A549 treated with GW870086 at 1 μM for 4 hours (cell line): ENCODE measurements around the gene ZNF154. TPM values are rescaled to one million over a fixed set of nuclear protein-coding genes. Genes with fewer than 3 reads are reported as not detected.

Experiments
- total RNA-seq: library from RNA; stranded (reverse); fragments of 200-300 nt; extraction: Qiagen RNA extraction; gene quantifications from 5 replicates; pipeline ENCODE4 v1.2.3, GENCODE V29; 2022; ENCODE audit warnings: low read depth

ZNF154 gene
- total RNA-seq: not detected in 5 replicates

GRCh38 chr19:57708641-57709361 is at the start of gene ZNF154:
TSS of gene ZNF154 (minus strand) at chr19:57709204. CDS start at chr19:57708971, 233 bp downstream.

GRCh38 chr19:57746580-57747471 is 37.8 kb upstream of the ZNF154 start, which contains the start of gene ZNF776:
TSS of gene ZNF776 (plus strand) at chr19:57746815. CDS start at chr19:57747059, 244 bp downstream.

GRCh38 chr19:57668635-57669034 is 40.4 kb downstream of the ZNF154 start, which contains the start of gene ZSCAN4:
TSS of gene ZSCAN4 (plus strand) at chr19:57668935. CDS start at chr19:57676146, 7,211 bp downstream.

Other genes starting within 250 kb of the ZNF154 start
- 0.58 to 1.8 TPM (median 1.5 TPM) in 5 replicates for gene ZNF772, start 231.6 kb downstream of the ZNF154 start, total RNA-seq
- gene ZNF419, start 221.5 kb downstream of the ZNF154 start, total RNA-seq: 5.6 to 9.9 TPM (median 6.5 TPM) in 5 replicates
- gene ZNF773, start 209.3 kb downstream of the ZNF154 start, total RNA-seq: 3.6 to 5.6 TPM (median 5.5 TPM) in 5 replicates
- 1.5 to 2.1 TPM (median 1.8 TPM) in 5 replicates for gene ZNF549, start 181.8 kb downstream of the ZNF154 start, total RNA-seq
- gene ZNF550, start 149.3 kb downstream of the ZNF154 start, total RNA-seq: 3.0 to 4.3 TPM (median 3.8 TPM) in 5 replicates
- gene ZNF416, start 130.3 kb downstream of the ZNF154 start, total RNA-seq: 3.4 to 5.5 TPM (median 4.7 TPM) in 5 replicates
- gene ZIK1, start 125.1 kb downstream of the ZNF154 start, total RNA-seq: not detected in 5 replicates
- gene ZNF530, start 109.3 kb downstream of the ZNF154 start, total RNA-seq: 4.2 to 5.6 TPM (median 4.8 TPM) in 5 replicates
- 8.8 to 12.1 TPM (median 9.3 TPM) in 5 replicates for gene ZNF134, start 95.0 kb downstream of the ZNF154 start, total RNA-seq
- 5.1 to 6.8 TPM (median 6.0 TPM) in 5 replicates for gene ZNF211, start 76.0 kb downstream of the ZNF154 start, total RNA-seq
- gene ZSCAN4, start 40.3 kb downstream of the ZNF154 start, total RNA-seq: not detected in 5 replicates
- gene ZNF551, start 27.2 kb downstream of the ZNF154 start, total RNA-seq: 4.8 to 5.6 TPM (median 5.0 TPM) in 5 replicates
- 0.69 to 1.1 TPM (median 1.0 TPM) in 5 replicates for gene ZNF671, start 18.4 kb upstream of the ZNF154 start, total RNA-seq
- gene ZNF776, start 37.6 kb upstream of the ZNF154 start, total RNA-seq: 5.0 to 7.4 TPM (median 5.3 TPM) in 5 replicates
- gene ZNF586, start 60.5 kb upstream of the ZNF154 start, total RNA-seq: 5.1 to 7.2 TPM (median 6.6 TPM) in 5 replicates
- 4.0 to 6.7 TPM (median 5.4 TPM) in 5 replicates for gene ZNF552, start 105.7 kb upstream of the ZNF154 start, total RNA-seq
- gene ZNF587B, start 121.1 kb upstream of the ZNF154 start, total RNA-seq: 6.8 to 9.3 TPM (median 8.4 TPM) in 5 replicates
- 5.2 to 6.7 TPM (median 6.6 TPM) in 5 replicates for gene ZNF587, start 140.7 kb upstream of the ZNF154 start, total RNA-seq
- gene ZNF814, start 179.8 kb upstream of the ZNF154 start, total RNA-seq: 1.4 to 4.4 TPM (median 2.6 TPM) in 5 replicates
- 2.8 to 4.6 TPM (median 4.2 TPM) in 5 replicates for gene ZNF417, start 207.4 kb upstream of the ZNF154 start, total RNA-seq
- gene ZNF418, start 226.2 kb upstream of the ZNF154 start, total RNA-seq: 0.70 to 1.8 TPM (median 1.1 TPM) in 5 replicates
- gene ZNF256, start 238.5 kb upstream of the ZNF154 start, total RNA-seq: 1.0 to 1.4 TPM (median 1.3 TPM) in 5 replicates